ENCODE measurements around the gene TSPAN3. TPM values are rescaled to one million over a fixed set of nuclear protein-coding genes. Genes with fewer than 3 reads are reported as not detected.

Gene TSPAN3
- total RNA-seq, 1 experiment from 2014 or later: 423 TPM

- no peak for DNase-seq (ENCODE audit: low spot score)
These were observed 36.9 kb downstream of the TSPAN3 start for GRCh38 chr15:77033729-77034671.

GRCh38 chr15:77033417-77033728 lies 37.5 kb downstream of the TSPAN3 start:
- DNase-seq (ENCODE audit: low spot score): no peak

- no peak for DNase-seq (ENCODE audit: low spot score)
These were observed 38.1 kb downstream of the TSPAN3 start for GRCh38 chr15:77032647-77033416.

- DNase-seq (ENCODE audit: low spot score): no peak
These were observed 38.8 kb downstream of the TSPAN3 start for GRCh38 chr15:77032052-77032646.

- no peak for DNase-seq (ENCODE audit: low spot score)
These were observed 39.4 kb downstream of the TSPAN3 start for GRCh38 chr15:77031376-77032050.

GRCh38 chr15:77030928-77031375 lies 40.0 kb downstream of the TSPAN3 start:
- DNase-seq (ENCODE audit: low spot score): no peak

- no peak for DNase-seq (ENCODE audit: low spot score)
These were observed 40.6 kb downstream of the TSPAN3 start for GRCh38 chr15:77030048-77030927.

- no peak for DNase-seq (ENCODE audit: low spot score)
These were observed 41.5 kb downstream of the TSPAN3 start for GRCh38 chr15:77029166-77030047.

GRCh38 chr15:77028451-77029165 lies 42.3 kb downstream of the TSPAN3 start:
- no peak for DNase-seq (ENCODE audit: low spot score)

- DNase-seq (ENCODE audit: low spot score): no peak
These were observed 43.0 kb downstream of the TSPAN3 start for GRCh38 chr15:77027697-77028450.

GRCh38 chr15:77027111-77027696 lies 43.7 kb downstream of the TSPAN3 start:
- no peak for DNase-seq (ENCODE audit: low spot score)

GRCh38 chr15:77026501-77027110 lies 44.3 kb downstream of the TSPAN3 start:
- no peak for DNase-seq (ENCODE audit: low spot score)

- DNase-seq (ENCODE audit: low spot score): no peak
These were observed 44.9 kb downstream of the TSPAN3 start for GRCh38 chr15:77025941-77026411.

GRCh38 chr15:77025083-77025901 lies 45.6 kb downstream of the TSPAN3 start:
- no peak for DNase-seq (ENCODE audit: low spot score)

- DNase-seq (ENCODE audit: low spot score): peak; percentile 38
These were observed 46.4 kb downstream of the TSPAN3 start for GRCh38 chr15:77024273-77025082.

Measured in H4 (cell line).